Hindlimb muscle (tissue), 1 donor: ENCODE data around the gene TBRG4. TPM values are rescaled to one million over a fixed set of nuclear protein-coding genes. Genes with fewer than 3 reads are reported as not detected.

Source experiments
- DNase-seq: peaks from one replicate; pipeline ENCODE4 v3.0.0-alpha.2; 2013
- polyA plus RNA-seq: library from polyadenylated mRNA; unstranded; fragments of 120-200 nt; gene quantifications from one replicate; pipeline ENCODE4 v1.2.1, GENCODE V29; 2013; ENCODE audit not compliant: insufficient read length

Gene TBRG4
- polyA plus RNA-seq, 1 donor, result 37.6 TPM

GRCh38 chr7:45073786-45074527 is 37.5 kb downstream of the TBRG4 start:
- no peak for DNase-seq

GRCh38 chr7:45073031-45073785 is 38.3 kb downstream of the TBRG4 start:
- no peak for DNase-seq

GRCh38 chr7:45072131-45073030 is 39.1 kb downstream of the TBRG4 start:
- no peak for DNase-seq

- no peak for DNase-seq
Measured at GRCh38 chr7:45071528-45071927, 40.0 kb downstream of the TBRG4 start.

GRCh38 chr7:45070254-45070642 is 41.2 kb downstream of the TBRG4 start:
- DNase-seq, result no peak

- no peak for DNase-seq
Measured at GRCh38 chr7:45069444-45070253, 41.8 kb downstream of the TBRG4 start.

GRCh38 chr7:45068236-45069023 is 43.1 kb downstream of the TBRG4 start:
- no peak for DNase-seq

- no peak for DNase-seq
Measured at GRCh38 chr7:45067582-45067981, 43.9 kb downstream of the TBRG4 start.

GRCh38 chr7:45066409-45066808 is 45.1 kb downstream of the TBRG4 start:
- no peak for DNase-seq

GRCh38 chr7:45065031-45065995 is 46.2 kb downstream of the TBRG4 start:
- DNase-seq, result no peak

- no peak for DNase-seq
Measured at GRCh38 chr7:45064047-45064725, 47.3 kb downstream of the TBRG4 start.

GRCh38 chr7:45061806-45062425 is 49.6 kb downstream of the TBRG4 start:
- DNase-seq, result no peak

- DNase-seq, result no peak
Measured at GRCh38 chr7:45061352-45061751, 50.1 kb downstream of the TBRG4 start.

- DNase-seq, result no peak
Measured at GRCh38 chr7:45060295-45060694, 51.2 kb downstream of the TBRG4 start.

- DNase-seq, result no peak
Measured at GRCh38 chr7:45057878-45058277, 53.6 kb downstream of the TBRG4 start.

- no peak for DNase-seq
Measured at GRCh38 chr7:45055594-45056219, 55.8 kb downstream of the TBRG4 start.

- no peak for DNase-seq
Measured at GRCh38 chr7:45055016-45055415, 56.5 kb downstream of the TBRG4 start.

- no peak for DNase-seq
Measured at GRCh38 chr7:45054442-45054841, 57.1 kb downstream of the TBRG4 start.
